Heart right ventricle (tissue), 16 donors: ENCODE measurements around the gene MTRF1L. TPM values are rescaled to one million over a fixed set of nuclear protein-coding genes. Genes with fewer than 3 reads are reported as not detected.

Experiments
- ATAC-seq, 8 donors: fragments of 200-7000 bp; cut with Tn5 transposase; one replicate each; pipeline ENCODE4 v1.9.1; 2020; ENCODE audit warnings: mild to moderate bottlenecking in 8 of 8, moderate library complexity in 8 of 8, moderate number of reproducible peaks in 1 of 8
- DNase-seq, 2 donors: peaks; one replicate each; pipeline ENCODE4 v3.0.0-alpha.2; 2020
- H3K27ac ChIP-seq, 10 donors: fragments of 200-600 bp; sonication (generic) in 2 of 10; one replicate each; pipeline versions ENCODE4 v1.5.0 to v1.8.0; 2020 to 2022; ENCODE audit warnings: mild to moderate bottlenecking in 3 of 10
- H3K27me3 ChIP-seq, 7 donors: fragments of 200-600 bp; one replicate each; pipeline ENCODE4 v1.8.0; 2021 to 2022; ENCODE audit warnings: mild to moderate bottlenecking in 2 of 7
- H3K36me3 ChIP-seq, 9 donors: fragments of 200-600 bp; sonication (generic) in 1 of 9; one replicate each; pipeline versions ENCODE4 v1.5.0 to v1.8.0; 2020 to 2022; ENCODE audit warnings: mild to moderate bottlenecking in 2 of 9
- H3K4me1 ChIP-seq, 9 donors: fragments of 200-600 bp; sonication (generic) in 1 of 9; one replicate each; pipeline versions ENCODE4 v1.5.0 to v1.8.0; 2020 to 2022; ENCODE audit warnings: mild to moderate bottlenecking in 4 of 9
- H3K4me3 ChIP-seq, 10 donors: fragments of 200-600 bp; sonication (generic) in 2 of 10; one replicate each; pipeline versions ENCODE4 v1.5.0 to v1.8.0; 2020 to 2022; ENCODE audit warnings: mild to moderate bottlenecking in 7 of 10, moderate library complexity in 2 of 10
- H3K9me3 ChIP-seq, 11 donors: fragments of 200-600 bp in 10 of 11; sonication (generic) in 2 of 11; one replicate each; pipeline versions ENCODE4 v1.5.0 to v1.8.0; 2013 to 2022; ENCODE audit warnings: mild to moderate bottlenecking in 2 of 11, control low read depth in 1 of 11, moderate library complexity in 1 of 11
- WGBS, 2 donors: extraction: QIAGEN DNeasy Blood & Tissue Kit; methylation state at CpG; one replicate each; pipeline ENCODE4 v1.1.7; 2013; ENCODE audit warnings: inconsistent platforms in 1 of 2; 5-methylcytosine and 5-hydroxymethylcytosine counted together
- intact Hi-C, 10 donors: fragments of 100-400 bp; cut with DNase I; formaldehyde crosslinking; loops; one replicate each; pipeline versions ENCODE4 v1.11.1 to v1.14.2; 2022
- polyA plus RNA-seq, 2 donors: library from polyadenylated mRNA; stranded (reverse); fragments of 200-250 nt; gene quantifications; one replicate each; pipeline ENCODE4 v1.2.3, GENCODE V29; 2013
- total RNA-seq, 10 donors: library from RNA; stranded (reverse); fragmentation: NEBNext Ultra II Directional in 3 of 10; extraction: Animal tissue kit (Norgen Biotek cat#: 25700) in 3 of 10; gene quantifications; one replicate each; pipeline versions ENCODE4 v1.2.1 to v1.2.4, GENCODE V29; 2021 to 2023
- TF ChIP-seq, protein P1 (sequence below), 9 donors: fragments of 200-600 bp; sonication (generic) in 2 of 9; IDR thresholded peaks; one replicate each; pipeline versions ENCODE4 v1.5.0 to v1.8.0; 2021 to 2022; ENCODE audit warnings: antibody characterized with exemption in 9 of 9, mild to moderate bottlenecking in 5 of 9, moderate library complexity in 1 of 9
- donor health status: Arrhythmogenic right ventricular cardiomyopathy.
- donor health status: ischemic (EF 13 %, LVEDD 7.1; RV severe dilation, severe dysfunction).
- donor health status: healthy with polysubstance abuse.
- donor health status: DM: no; HTN: yes; CAD: no.
- donor health status: DM: no; HTN: no; CAD: no.
- donor health status: ischemic (EF 25% LVEDD 6.9; RV normal size, moderate dysfunction).
- donor health status: ischemic (EF 25% LVEDD 5.7; RV mildly dilated, moderate dysfunction).
- donor health status: healthy.
- donor health status: DM: yes; HTN: yes; CAD: no.
- donor health status: Ischemic cardiomyopathy.
- donor health status: ischemic (EF 35%, LVEDD 5.7; RV mildly dilated, moderate dysfunction).
- donor health status: nonischemic (EF 11% LVEDD 7.7; RV severe dilation, severe dysfunction).
- donor health status: DM: yes; HTN: yes; CAD: no.
- donor health status: PGD.
- donor health status: ischemic (EF 29% LVEDD 5.4; RV normal size, mild dysfunction).
- donor health status: nonischemic (EF 23%, LVEDD 6.1; RV moderate dilation, normal function).

Gene MTRF1L
- total and polyA plus RNA-seq, 12 donors: 13.5 to 44.4 (median 26.1) TPM

DNA sequence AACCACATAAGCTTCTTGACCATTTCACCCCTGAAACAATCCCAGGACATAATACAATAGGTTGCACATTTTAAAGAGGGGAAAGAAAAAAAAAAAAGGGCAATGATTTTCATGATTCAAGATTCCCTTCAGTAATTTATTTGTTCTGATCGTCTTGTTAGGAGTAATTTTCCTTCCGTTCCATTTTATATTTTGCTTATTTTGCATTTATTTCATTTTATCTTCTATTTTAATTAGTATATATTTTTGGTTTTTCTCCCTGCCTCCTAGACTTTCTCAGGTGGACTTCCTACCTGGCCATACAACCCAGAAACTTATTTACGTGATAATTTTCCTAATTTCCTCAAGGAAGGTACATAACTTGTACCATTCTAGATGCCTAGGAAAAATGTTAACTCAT, 52.3 kb downstream of the MTRF1L start:
- H3K27ac ChIP-seq: no peak overlapping the region
- no peaks in the 10 kb centered on the region for H3K36me3 ChIP-seq
- ATAC-seq (no peak), DNase-seq (no peak)
- peaks cover 0 to 29% (median 3%) of the 10 kb centered on the region in 7 donors for H3K27me3 ChIP-seq
- peaks cover 0 to 11% (median 0%) of the 10 kb centered on the region in 9 donors for H3K4me1 ChIP-seq
- TF ChIP-seq, protein P1, sequence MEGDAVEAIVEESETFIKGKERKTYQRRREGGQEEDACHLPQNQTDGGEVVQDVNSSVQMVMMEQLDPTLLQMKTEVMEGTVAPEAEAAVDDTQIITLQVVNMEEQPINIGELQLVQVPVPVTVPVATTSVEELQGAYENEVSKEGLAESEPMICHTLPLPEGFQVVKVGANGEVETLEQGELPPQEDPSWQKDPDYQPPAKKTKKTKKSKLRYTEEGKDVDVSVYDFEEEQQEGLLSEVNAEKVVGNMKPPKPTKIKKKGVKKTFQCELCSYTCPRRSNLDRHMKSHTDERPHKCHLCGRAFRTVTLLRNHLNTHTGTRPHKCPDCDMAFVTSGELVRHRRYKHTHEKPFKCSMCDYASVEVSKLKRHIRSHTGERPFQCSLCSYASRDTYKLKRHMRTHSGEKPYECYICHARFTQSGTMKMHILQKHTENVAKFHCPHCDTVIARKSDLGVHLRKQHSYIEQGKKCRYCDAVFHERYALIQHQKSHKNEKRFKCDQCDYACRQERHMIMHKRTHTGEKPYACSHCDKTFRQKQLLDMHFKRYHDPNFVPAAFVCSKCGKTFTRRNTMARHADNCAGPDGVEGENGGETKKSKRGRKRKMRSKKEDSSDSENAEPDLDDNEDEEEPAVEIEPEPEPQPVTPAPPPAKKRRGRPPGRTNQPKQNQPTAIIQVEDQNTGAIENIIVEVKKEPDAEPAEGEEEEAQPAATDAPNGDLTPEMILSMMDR (IDR thresholded peaks at IDR 0.05): no peak
- intact Hi-C loops: loop anchor here in 3 of 10 donors (5.0 to 10.0 kb wide), 3 partner anchors 72 to 395 kb away; no protein-coding TSS in a partner anchor
- H3K9me3 ChIP-seq: no peaks in the 10 kb centered on the region
- H3K4me3 ChIP-seq: no peak overlapping the region
- WGBS, 2 donors: 84 to 85% methylated on average over 3 of the region's 3 CpGs

- Histone ChIP-seq H3K9me3 (no peaks in the 10 kb centered on the region), H3K36me3 (no peaks in the 10 kb centered on the region), H3K4me1 (peaks cover 0 to 11% (median 0%) of the 10 kb centered on the region in 9 donors), H3K27me3 (peaks cover 0 to 29% (median 3%) of the 10 kb centered on the region in 7 donors), H3K27ac (no peak overlapping the region), H3K4me3 (peak overlapping the region in 2 of 10 donors; percentile 5 to 27)
- DNase-seq: peak in 1 of 2 donors; percentile 7
- WGBS, 2 donors: 26% methylated on average over 9 of the region's 9 CpGs
- ATAC-seq: peak in 6 of 8 donors; percentile 52 to 75 (median 68)
- intact Hi-C loops: loop anchor here in 9 of 10 donors (2.0 to 10.0 kb wide), 5 partner anchors 77 to 396 kb away; no protein-coding TSS in a partner anchor
- TF ChIP-seq, protein P1 (IDR thresholded peaks at IDR 0.05): peak; percentile 36 to 78 (median 65)
These were observed 54.2 kb downstream of the MTRF1L start for GRCh38 chr6:152948150-152948768.

DNA sequence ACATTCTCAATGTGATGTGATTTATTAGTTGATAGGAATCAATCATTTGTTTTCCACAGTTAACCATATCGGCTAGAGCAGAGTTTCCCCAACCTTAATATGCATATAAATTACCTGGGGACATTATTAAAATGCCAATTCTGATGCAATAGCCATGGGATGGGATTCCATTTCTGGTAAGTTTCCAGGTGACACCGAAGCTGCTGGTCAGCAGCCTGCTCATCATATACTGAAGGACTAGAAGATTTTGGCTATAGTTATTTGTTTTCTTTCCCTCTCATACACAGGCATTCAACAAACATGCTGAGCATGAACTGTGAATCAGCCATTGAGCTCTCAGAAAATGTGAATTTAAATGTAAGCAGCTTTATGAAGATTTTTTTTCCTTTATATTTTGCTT, 55.5 kb downstream of the MTRF1L start:
- Histone ChIP-seq H3K36me3 (no peaks in the 10 kb centered on the region), H3K4me1 (peaks cover 0 to 17% (median 0%) of the 10 kb centered on the region in 9 donors), H3K27ac (no peak overlapping the region), H3K9me3 (no peaks in the 10 kb centered on the region), H3K4me3 (no peak overlapping the region), H3K27me3 (peaks cover 0 to 29% (median 3%) of the 10 kb centered on the region in 7 donors)
- intact Hi-C loops: loop anchor here in 6 of 10 donors (1.0 to 10.0 kb wide), 5 partner anchors 78 to 395 kb away; no protein-coding TSS in a partner anchor
- ATAC-seq (no peak), DNase-seq (no peak)
- WGBS, 2 donors: 62 to 63% methylated on average over 2 of the region's 2 CpGs
- TF ChIP-seq, protein P1 (IDR thresholded peaks at IDR 0.05): no peak

- no peak overlapping the region for H3K27ac ChIP-seq
- DNase-seq (no peak), ATAC-seq (no peak)
- peaks cover 0 to 25% (median 3%) of the 10 kb centered on the region in 7 donors for H3K27me3 ChIP-seq
- peaks cover 0 to 17% (median 0%) of the 10 kb centered on the region in 9 donors for H3K4me1 ChIP-seq
- no peaks in the 10 kb centered on the region for H3K36me3 ChIP-seq
- WGBS, 2 donors: 84 to 88% methylated on average over 3 of the region's 3 CpGs
- TF ChIP-seq, protein P1 (IDR thresholded peaks at IDR 0.05): no peak
- H3K9me3 ChIP-seq: no peaks in the 10 kb centered on the region
- H3K4me3 ChIP-seq: no peak overlapping the region
- intact Hi-C loops: loop anchor here in 5 of 10 donors (2.0 to 10.0 kb wide), 4 partner anchors 78 to 394 kb away; no protein-coding TSS in a partner anchor
These were observed 56.0 kb downstream of the MTRF1L start for GRCh38 chr6:152946484-152946883.
